CD14-positive monocyte (primary cell): ENCODE results near the gene ETFB. TPM values are rescaled to one million over a fixed set of nuclear protein-coding genes. Genes with fewer than 3 reads are reported as not detected.

Experiments
- DNase-seq, 3 donors: peaks; one replicate each; pipeline ENCODE4 v3.0.0-alpha.2; 2011 to 2022
- H2AFZ ChIP-seq: 2 replicates; pipeline ENCODE4 v1.6.0; 2012; ENCODE audit warnings: mild to moderate bottlenecking, low read depth, low read length, inconsistent platforms; ENCODE audit not compliant: insufficient read depth, poor library complexity, severe bottlenecking
- H3K27ac ChIP-seq, 2 donors: 1 replicate in 1 of 2; 2 replicates in 1 of 2; pipeline ENCODE4 v1.5.1; 2012 to 2013; ENCODE audit warnings: low read length in 2 of 2, control low read depth in 1 of 2, inconsistent platforms in 1 of 2, low read depth in 1 of 2, mild to moderate bottlenecking in 1 of 2
- H3K27me3 ChIP-seq, 2 donors: one replicate each; pipeline versions ENCODE4 v1.6.0 to v1.6.1; 2011 to 2013; ENCODE audit warnings: low read length in 2 of 2; ENCODE audit not compliant: control insufficient read depth in 2 of 2, insufficient read depth in 2 of 2
- H3K36me3 ChIP-seq, 2 donors: replicated peaks in 1 of 2; 1 replicate in 1 of 2; 2 replicates in 1 of 2; pipeline versions ENCODE4 v1.5.1 to v1.6.1; 2012 to 2013; ENCODE audit warnings: low read length in 2 of 2, control low read depth in 1 of 2, inconsistent platforms in 1 of 2, mild to moderate bottlenecking in 1 of 2; ENCODE audit not compliant: insufficient read depth in 2 of 2, control insufficient read depth in 1 of 2
- H3K4me1 ChIP-seq, 2 donors: 1 replicate in 1 of 2; 2 replicates in 1 of 2; pipeline versions ENCODE4 v1.5.1 to v1.6.1; 2012 to 2013; ENCODE audit warnings: low read length in 2 of 2, control low read depth in 1 of 2, inconsistent platforms in 1 of 2, mild to moderate bottlenecking in 1 of 2, moderate library complexity in 1 of 2; ENCODE audit not compliant: insufficient read depth in 2 of 2, control insufficient read depth in 1 of 2
- H3K4me2 ChIP-seq: replicated peaks from 2 replicates; pipeline ENCODE3; 2012; ENCODE audit warnings: low read length, moderate library complexity, mild to moderate bottlenecking; ENCODE audit not compliant: poor library complexity, severe bottlenecking; ENCODE audit errors: extremely low read depth
- H3K4me3 ChIP-seq, 3 experiments: fragments of 200-600 bp in 1 of 3; sonication (generic) in 1 of 3; replicated peaks in 1 of 3; 1 replicate in 2 of 3; 2 replicates in 1 of 3; pipeline ENCODE4 v1.5.1; 2011 to 2013; ENCODE audit warnings: low read length in 3 of 3, mild to moderate bottlenecking in 3 of 3, control low read depth in 2 of 3, low read depth in 2 of 3, inconsistent platforms in 1 of 3, moderate library complexity in 1 of 3
- H3K79me2 ChIP-seq: 2 replicates; pipeline ENCODE4 v1.6.0; 2012; ENCODE audit warnings: mild to moderate bottlenecking, control low read depth, inconsistent platforms, low read length, moderate library complexity; ENCODE audit not compliant: insufficient read depth
- H3K9ac ChIP-seq: 2 replicates; pipeline ENCODE4 v1.6.0; 2017; ENCODE audit warnings: low read length, mild to moderate bottlenecking; ENCODE audit not compliant: insufficient read depth, poor library complexity, severe bottlenecking
- H3K9me3 ChIP-seq, 2 donors: replicated peaks in 1 of 2; 1 replicate in 1 of 2; 2 replicates in 1 of 2; pipeline versions ENCODE4 v1.5.1 to v1.6.1; 2012 to 2013; ENCODE audit warnings: low read length in 2 of 2, control low read depth in 1 of 2; ENCODE audit not compliant: control insufficient read depth in 1 of 2, insufficient read depth in 1 of 2
- H4K20me1 ChIP-seq: 2 replicates; pipeline ENCODE4 v1.6.0; 2012; ENCODE audit warnings: mild to moderate bottlenecking, low read length, control low read depth, moderate library complexity; ENCODE audit not compliant: insufficient read depth
- H3K27ac Mint-ChIP-seq, 7 donors: one replicate each; pipeline ENCODE4 v1.8.0; 2020; ENCODE audit warnings: mild to moderate bottlenecking in 7 of 7, mixed read lengths in 7 of 7, moderate library complexity in 6 of 7, inconsistent platforms in 2 of 7
- H3K27me3 Mint-ChIP-seq, 3 donors: one replicate each; pipeline ENCODE4 v1.8.0; 2021 to 2022; ENCODE audit warnings: low read depth in 3 of 3, mild to moderate bottlenecking in 3 of 3, mixed read lengths in 3 of 3, moderate library complexity in 3 of 3, inconsistent platforms in 1 of 3
- H3K36me3 Mint-ChIP-seq, 2 donors: one replicate each; pipeline ENCODE4 v1.8.0; 2020; ENCODE audit warnings: mixed read lengths in 2 of 2, inconsistent platforms in 1 of 2, mild to moderate bottlenecking in 1 of 2
- H3K4me1 Mint-ChIP-seq: one replicate; pipeline ENCODE4 v1.8.0; 2020; ENCODE audit warnings: mild to moderate bottlenecking, mixed read lengths
- H3K4me3 Mint-ChIP-seq, 2 donors: one replicate each; pipeline ENCODE4 v1.8.0; 2020; ENCODE audit warnings: mild to moderate bottlenecking in 2 of 2, mixed read lengths in 2 of 2, moderate library complexity in 1 of 2
- H3K9me3 Mint-ChIP-seq, 7 donors: one replicate each; pipeline ENCODE4 v1.8.0; 2020 to 2022; ENCODE audit warnings: mixed read lengths in 7 of 7, mild to moderate bottlenecking in 6 of 7, moderate library complexity in 6 of 7, inconsistent platforms in 2 of 7
- CTCF ChIP-seq: fragments of 200-600 bp; IDR thresholded peaks from one replicate; pipeline ENCODE4 v1.8.0; 2022; ENCODE audit warnings: antibody characterized with exemption, mild to moderate bottlenecking
- WGBS: methylation state at CpG from one replicate; pipeline ENCODE4 v1.1.5; 2013; ENCODE audit warnings: missing lambda C conversion rate; ENCODE audit not compliant: insufficient coverage; 5-methylcytosine and 5-hydroxymethylcytosine counted together
- intact Hi-C, 2 donors: fragments of 100-400 bp; cut with micrococcal nuclease; formaldehyde crosslinking; loops; one replicate each; pipeline versions ENCODE4 v1.15.0 to v1.15.1; 2023
- polyA plus RNA-seq, 3 donors: library from polyadenylated mRNA; depleted of rRNA in 1 of 3; unstranded in 2 of 3; stranded (reverse) in 1 of 3; fragments of 300-500 nt in 2 of 3; fragments of >200 nt in 1 of 3; fragmentation: Illumina TruSeq in 2 of 3; gene quantifications; 1 replicate in 2 of 3; 2 replicates in 1 of 3; pipeline ENCODE4 v1.2.3, GENCODE V29; 2012 to 2021

The ETFB gene
- polyA plus RNA-seq, 3 donors = 51.0 to 72.1 (median 63.0) TPM

- Histone ChIP-seq H3K4me1 (peaks cover 6% of the 10 kb centered on the region in 2 donors), H3K9me3 (peaks cover 0 to 4% of the 10 kb centered on the region in 2 donors), H3K4me2 (no peak overlapping the region), H3K36me3 (no peaks in the 10 kb centered on the region), H3K4me3 (no peak overlapping the region), H3K27me3 (no peaks in the 10 kb centered on the region), H3K79me2 (no peaks in the 10 kb centered on the region), H2AFZ (no peak overlapping the region), H3K27ac (no peak overlapping the region), H4K20me1 (no peaks in the 10 kb centered on the region), H3K9ac (no peak overlapping the region)
- Mint-ChIP-seq H3K27ac (no peak overlapping the region), H3K4me1 (peaks cover 5% of the 10 kb centered on the region), H3K9me3 (peaks cover 0 to 10% (median 5%) of the 10 kb centered on the region in 7 donors), H3K4me3 (no peak overlapping the region), H3K36me3 (no peaks in the 10 kb centered on the region), H3K27me3 (peaks cover 3 to 4% (median 4%) of the 10 kb centered on the region in 3 donors)
- 97% methylated on average over 8 of the region's 13 CpGs for WGBS
- intact Hi-C loops = no loop called here
- DNase-seq = no peak
- TF ChIP-seq CTCF = no peak
These were observed 32.2 kb downstream of the ETFB start for GRCh38 chr19:51333836-51334460.

- Histone ChIP-seq H3K9me3 (peaks cover 0 to 4% of the 10 kb centered on the region in 2 donors), H3K4me2 (no peak overlapping the region), H3K4me3 (no peak overlapping the region), H2AFZ (no peak overlapping the region), H3K79me2 (no peaks in the 10 kb centered on the region), H3K9ac (no peak overlapping the region), H3K36me3 (no peaks in the 10 kb centered on the region), H3K4me1 (peaks cover 13 to 18% of the 10 kb centered on the region in 2 donors), H4K20me1 (no peaks in the 10 kb centered on the region), H3K27ac (no peak overlapping the region), H3K27me3 (peaks cover 7 to 18% of the 10 kb centered on the region in 2 donors)
- DNase-seq = no peak
- Mint-ChIP-seq H3K4me1 (peaks cover 9% of the 10 kb centered on the region), H3K27me3 (peaks cover 15 to 23% (median 16%) of the 10 kb centered on the region in 3 donors), H3K4me3 (no peak overlapping the region), H3K9me3 (peaks cover 2 to 12% (median 8%) of the 10 kb centered on the region in 7 donors), H3K27ac (peak overlapping the region in 1 of 7 donors; percentile 20), H3K36me3 (peaks cover 2% of the 10 kb centered on the region in 2 donors)
- WGBS = 95% methylated on average over 6 of the region's 6 CpGs
- intact Hi-C loops = no loop called here
- no peak for TF ChIP-seq CTCF
These were observed 34.5 kb downstream of the ETFB start for GRCh38 chr19:51331716-51332115.
